HG03575 (cell line): ENCODE data around the gene GOLGA6A.
"Not testable (repeated sequence)": the region's sequence is repeated elsewhere in the genome, so short reads cannot be mapped to it uniquely, and the experiment has no call there.

Experiments used
- ATAC-seq: cut with Tn5 transposase; IDR thresholded peaks from one replicate; pipeline ENCODE4 v1.9.1; 2021; ENCODE audit not compliant: unreplicated experiment, insufficient number of reproducible peaks, low FRiP score; ENCODE audit errors: extremely low read depth

GOLGA6A gene

DNA sequence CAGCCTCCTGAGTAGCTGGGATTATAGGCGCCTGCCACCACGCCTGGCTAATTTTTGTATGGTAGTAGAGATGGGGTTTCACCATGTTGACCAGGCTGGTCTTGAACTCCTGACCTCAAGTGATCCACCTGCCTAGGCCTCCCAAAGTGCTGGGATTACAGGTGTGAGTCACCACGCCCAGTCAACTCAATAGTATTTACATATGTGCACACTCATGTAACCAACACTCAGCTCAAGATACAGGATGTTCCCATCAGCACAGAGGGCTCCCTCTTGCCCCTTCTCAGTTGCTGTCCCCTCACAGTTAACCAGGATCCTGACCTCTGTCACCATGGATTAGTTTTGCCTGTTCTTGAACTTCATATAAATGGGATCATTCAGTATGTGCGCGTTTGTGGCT lies 26.0 kb downstream of the GOLGA6A start:
- not testable (repeated sequence) for ATAC-seq

DNA sequence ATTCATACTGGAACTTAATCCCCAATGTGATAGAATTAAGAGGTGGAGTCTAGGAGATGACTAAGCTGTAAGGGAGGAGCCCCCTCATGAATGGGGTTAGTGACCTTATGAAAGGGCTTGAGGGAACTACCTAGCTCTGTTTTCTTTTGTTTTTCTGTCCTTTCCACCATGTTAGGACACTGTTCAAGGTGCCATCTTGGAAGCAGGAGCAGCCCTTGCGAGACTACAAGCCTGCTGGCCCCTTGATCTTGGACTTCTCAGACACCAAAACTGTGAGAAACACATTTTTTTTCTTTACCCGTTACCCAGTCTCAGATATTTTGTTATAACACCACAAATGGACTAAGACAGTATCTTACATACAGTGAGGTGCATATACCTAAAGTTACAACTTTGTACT lies 26.5 kb downstream of the GOLGA6A start:
- ATAC-seq: no peak

GRCh38 chr15:74053941-74054529 lies 28.3 kb downstream of the GOLGA6A start:
- ATAC-seq: no peak

DNA sequence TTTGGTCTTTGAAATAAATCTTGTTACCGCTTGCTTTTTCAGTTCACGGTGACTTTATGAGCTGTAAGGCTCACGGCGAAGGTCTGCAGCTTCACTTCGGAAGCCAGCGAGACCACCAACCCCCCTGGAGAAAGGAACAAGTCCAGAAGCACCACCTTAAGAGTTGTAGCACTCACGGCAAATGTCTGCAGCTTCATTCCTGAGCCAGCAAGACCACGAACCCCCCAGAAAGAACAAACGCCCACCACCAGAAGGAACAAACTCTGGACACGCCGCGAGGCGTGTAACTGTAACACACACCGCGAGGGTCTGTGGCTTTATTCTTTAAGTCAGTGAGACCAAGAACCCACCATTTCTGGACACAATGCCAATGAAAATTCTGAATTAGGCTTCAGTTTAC lies 28.8 kb downstream of the GOLGA6A start:
- ATAC-seq: no peak

GRCh38 chr15:74052271-74053260 lies 29.8 kb downstream of the GOLGA6A start:
- not testable (repeated sequence) for ATAC-seq

DNA sequence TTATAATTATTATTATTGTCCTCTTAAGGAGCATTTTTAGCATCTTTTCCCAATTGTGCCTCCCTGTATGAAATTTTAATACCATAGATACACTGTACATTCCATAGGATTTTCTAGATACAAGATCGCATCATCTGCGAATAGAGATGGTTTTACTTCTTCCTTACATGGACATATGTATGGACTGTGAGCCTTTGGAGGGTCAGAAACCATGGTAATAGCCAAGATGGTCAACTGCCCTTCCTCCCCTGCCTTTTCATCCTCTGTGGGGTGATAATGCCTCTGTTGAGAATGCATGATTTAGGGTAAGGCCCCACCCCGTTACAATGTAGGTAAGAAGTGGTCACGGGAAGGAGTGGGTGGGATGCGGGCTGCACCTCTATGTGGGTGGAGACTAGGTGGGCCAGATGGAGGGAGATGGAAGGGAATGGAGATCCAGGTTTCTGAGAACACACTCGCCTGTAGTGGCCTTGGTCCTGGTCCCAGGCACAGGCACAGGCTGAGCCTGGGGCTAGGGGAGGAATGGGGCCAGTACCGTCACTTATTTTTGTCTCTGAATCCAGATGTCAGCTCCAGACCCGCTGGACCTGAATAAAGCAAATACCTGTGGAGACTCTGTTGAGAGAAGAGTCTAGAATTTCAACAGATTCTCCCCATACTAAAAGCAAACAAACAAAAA lies 31.7 kb downstream of the GOLGA6A start:
- no peak for ATAC-seq

DNA sequence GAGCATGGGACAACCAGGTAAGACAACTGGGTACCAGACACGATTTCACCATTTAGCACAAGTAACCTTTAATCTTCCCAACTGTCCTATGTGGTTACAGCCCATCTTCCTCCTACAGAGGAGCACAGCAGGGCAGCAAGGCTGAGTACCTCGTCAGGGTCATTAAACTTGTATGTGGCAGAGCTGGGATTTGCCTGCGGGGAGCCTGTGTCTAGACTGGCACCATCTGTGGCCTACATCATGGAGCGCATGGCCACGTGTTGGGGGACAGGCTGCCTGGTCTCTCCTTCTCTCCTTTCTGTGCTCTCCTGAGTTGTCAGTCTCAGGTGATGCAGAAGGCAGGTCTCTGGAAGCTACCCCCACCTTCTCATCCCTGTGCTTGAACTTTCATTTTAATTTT lies 32.2 kb downstream of the GOLGA6A start:
- no peak for ATAC-seq

DNA sequence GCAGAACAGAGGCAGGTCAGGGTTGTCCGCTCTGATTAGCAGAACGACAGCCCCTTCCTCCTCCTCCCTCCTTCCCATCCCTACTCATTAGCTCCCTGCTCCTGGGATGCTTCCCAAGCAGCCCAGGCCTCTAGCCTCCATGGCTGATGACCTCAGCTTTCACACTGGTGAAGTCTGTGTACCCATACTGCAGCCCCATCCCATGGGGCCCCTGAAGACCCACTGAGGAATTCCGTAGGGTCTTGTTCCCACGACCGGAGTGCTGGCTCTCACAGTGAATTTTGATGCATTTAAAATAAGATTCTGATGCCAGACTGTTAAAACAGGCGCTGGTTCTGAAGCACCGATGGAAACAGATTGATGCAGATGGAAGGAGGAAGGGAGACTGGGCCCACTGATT lies 36.1 kb downstream of the GOLGA6A start:
- no peak for ATAC-seq

- no peak for ATAC-seq
Measured at GRCh38 chr15:74045636-74046274, 36.6 kb downstream of the GOLGA6A start.

- no peak for ATAC-seq
Measured at GRCh38 chr15:74045184-74045583, 37.2 kb downstream of the GOLGA6A start.

- no peak for ATAC-seq
Measured at GRCh38 chr15:74044267-74045110, 37.9 kb downstream of the GOLGA6A start.

DNA sequence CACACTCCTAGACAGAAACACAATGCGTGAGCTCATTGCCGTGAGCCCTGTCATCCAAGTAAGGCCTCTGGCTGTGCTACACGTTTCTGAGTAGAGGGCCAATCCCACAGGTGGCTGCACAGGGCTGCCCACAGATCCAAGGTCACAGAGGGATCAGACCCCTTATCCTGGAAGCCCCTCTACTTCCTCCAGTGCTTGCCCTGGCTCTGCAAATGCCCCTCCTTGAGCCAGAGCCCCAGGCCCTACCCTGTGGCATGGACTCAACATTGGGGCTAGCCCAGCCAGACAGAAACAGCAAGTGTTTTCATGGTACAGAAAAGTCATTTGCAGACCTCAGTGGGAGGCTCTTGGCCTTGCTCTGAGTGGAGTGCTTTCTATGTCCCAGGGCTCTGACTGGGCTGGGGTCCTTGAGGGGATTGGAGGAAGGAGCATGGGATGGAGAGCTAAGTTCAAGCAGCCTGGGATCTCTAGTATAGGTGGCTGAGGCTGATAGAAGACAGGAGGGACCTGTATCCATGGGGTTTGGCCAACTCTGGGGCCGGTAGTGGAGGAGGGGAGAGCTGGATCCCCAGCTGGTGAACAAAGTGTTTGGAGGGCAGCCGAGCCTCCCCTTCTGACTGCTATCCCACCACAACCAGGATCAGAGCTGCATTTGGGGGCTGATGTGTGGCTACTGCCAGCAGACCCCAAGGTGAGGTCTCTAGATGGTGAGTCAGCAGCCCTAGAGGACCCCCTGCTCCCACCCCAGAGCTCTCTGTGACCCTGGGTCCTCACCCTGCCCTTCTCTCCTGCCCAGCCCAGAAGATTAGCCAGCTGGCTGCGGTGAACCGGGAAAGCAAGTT lies 38.7 kb downstream of the GOLGA6A start:
- ATAC-seq: no peak

- no peak for ATAC-seq
Measured at GRCh38 chr15:74042603-74043424, 39.5 kb downstream of the GOLGA6A start.

DNA sequence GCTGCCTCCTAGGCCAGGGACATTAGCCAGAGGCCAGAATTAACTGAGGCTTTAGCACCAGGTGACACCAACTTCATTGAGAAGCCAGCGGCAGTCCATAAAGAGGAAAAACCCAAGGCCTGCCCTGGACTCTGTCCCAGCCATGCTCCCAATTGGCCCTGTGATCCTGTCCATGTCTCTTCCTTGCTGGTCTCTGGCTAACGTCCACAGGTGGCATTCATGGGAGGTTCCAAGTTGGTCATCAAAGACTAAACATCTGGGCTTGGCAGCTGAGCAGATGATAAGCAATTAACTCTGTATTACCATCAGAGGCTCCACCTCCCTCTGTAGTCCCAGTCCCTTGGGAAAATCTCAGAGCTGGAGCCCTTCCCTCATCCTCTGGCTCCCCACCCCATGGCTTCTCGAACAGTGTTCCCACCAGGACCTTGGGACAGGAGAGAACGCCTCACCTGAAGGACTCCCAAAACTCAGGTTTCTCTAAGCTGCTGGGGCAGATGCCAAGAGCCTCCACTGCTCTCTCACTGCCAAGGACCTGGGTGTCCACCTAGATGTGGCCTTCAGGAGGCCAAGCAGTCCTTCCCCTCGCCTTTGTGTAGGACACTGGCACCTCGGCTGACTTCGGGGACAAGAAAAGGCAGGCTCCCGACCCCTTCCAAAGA lies 40.4 kb downstream of the GOLGA6A start:
- no peak for ATAC-seq

DNA sequence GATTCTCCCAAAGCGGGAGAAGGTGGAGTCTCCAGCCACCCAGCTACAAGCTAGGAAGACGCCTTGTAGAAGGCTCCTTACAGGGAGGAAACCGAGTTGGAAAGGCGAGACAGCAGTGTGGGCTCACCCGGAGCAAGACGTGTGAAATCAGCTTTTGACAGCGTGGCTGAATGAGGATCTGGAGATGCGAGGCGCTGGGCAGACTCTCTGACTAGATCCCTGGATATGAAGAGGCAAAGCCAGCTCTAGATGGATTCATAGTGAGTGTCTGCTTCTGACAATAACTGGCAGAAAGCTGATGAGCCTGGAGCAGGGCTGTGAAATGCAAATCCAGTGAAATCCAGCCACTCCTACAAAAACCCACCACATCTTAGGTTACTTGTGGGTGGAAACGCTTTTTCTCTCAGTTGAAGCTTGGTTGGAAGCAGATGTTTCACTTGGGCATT lies 41.0 kb downstream of the GOLGA6A start:
- ATAC-seq: no peak

DNA sequence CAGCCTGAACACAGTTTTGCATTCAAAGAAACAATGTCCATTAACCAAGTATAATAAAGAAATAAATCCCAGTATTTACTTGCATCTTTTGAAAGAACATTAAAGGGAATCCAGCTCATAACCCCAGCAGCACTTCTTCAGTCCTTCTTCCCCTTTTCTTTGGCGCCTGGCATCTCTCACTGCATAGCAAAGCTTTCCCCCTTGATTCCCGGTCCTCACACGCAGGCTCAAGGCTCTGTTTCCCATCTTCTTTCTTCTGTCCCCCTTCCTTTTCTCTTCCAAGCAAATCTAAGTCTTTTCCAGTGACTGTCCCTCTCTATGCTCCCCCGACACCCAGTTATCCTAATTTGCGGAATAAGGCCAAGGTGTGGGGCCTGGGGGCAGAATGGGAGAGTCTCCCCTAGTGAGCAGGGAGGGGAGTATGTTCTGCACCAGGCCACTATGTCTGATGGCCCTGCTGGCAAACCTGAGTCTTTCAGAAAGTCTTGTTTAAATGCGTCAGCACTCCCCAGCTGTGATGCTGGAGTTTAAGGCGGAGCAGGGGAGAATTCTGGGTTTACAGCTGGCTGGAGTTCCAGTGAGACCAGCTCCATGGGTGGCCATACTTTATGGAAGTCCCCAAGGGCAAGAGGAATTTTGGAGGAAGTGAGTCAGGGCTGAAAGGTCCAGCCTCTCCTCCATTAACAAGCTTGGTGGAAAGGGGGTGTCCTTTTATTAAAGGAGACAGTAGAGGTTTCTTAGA lies 42.1 kb downstream of the GOLGA6A start:
- ATAC-seq: no peak
